Dedifferentiated amniotic fluid mesenchymal stem cell (primary cell): ENCODE data around the gene MYLK3.
"Not testable (repeated sequence)": the region's sequence is repeated elsewhere in the genome, so short reads cannot be mapped to it uniquely, and the experiment has no call there.

Experiments used
- DNase-seq: peaks from one replicate; pipeline ENCODE4 v3.0.0-alpha.2; 2016; ENCODE audit errors: extremely low spot score

Gene MYLK3

GRCh38 chr16:46747777-46748651 is at the start of gene MYLK3:
TSS of gene MYLK3 (minus strand) at chr16:46748344. CDS start at chr16:46748193, 151 bp downstream.
- DNase-seq = no peak

DNA sequence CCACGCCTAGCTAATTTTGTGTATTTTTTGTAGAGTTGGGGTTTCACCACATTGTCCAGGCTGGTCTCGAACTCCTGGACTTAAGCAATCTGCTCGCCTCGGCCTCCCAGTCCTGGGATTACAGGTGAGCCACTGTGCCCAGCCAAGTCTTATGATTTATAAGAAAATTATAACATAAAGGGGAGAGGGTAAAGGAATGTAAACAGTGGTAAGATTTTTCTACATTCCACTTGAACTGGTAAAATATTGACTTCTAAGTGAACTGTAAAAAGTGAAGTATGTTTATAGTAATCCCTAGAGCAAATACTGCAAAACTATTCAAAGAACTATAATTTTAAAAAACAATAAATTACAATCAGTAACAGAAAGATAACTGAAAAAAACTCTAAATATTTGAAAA is 49.4 kb upstream of the MYLK3 start:
- no peak for DNase-seq

DNA sequence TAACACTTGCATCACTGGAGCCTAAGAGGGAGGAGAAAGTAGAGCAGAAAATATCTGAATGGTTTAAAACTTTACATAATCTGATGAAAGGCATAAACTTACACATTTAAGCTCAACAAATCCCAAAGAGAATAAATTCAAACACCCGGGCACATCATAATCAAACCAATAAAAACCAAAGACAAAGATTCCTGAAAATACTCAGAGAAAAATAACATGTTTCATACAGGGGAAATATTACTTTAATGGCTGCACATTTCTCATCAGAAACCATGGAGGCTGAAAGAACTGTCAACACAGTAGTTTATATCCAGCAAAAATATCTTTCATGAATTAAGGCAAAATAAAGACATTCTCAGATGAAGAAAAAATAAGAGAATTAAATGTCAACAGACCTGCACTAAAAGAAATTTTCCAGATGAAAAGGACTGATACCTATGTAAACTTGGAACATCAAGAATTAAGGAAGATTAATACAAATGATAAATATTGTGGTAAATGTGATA is 48.7 kb upstream of the MYLK3 start:
- DNase-seq = no peak

GRCh38 chr16:46793841-46794240 is 45.7 kb upstream of the MYLK3 start:
- DNase-seq = no peak

- no peak for DNase-seq
Observed at GRCh38 chr16:46790599-46791270, 42.6 kb upstream of the MYLK3 start.

DNA sequence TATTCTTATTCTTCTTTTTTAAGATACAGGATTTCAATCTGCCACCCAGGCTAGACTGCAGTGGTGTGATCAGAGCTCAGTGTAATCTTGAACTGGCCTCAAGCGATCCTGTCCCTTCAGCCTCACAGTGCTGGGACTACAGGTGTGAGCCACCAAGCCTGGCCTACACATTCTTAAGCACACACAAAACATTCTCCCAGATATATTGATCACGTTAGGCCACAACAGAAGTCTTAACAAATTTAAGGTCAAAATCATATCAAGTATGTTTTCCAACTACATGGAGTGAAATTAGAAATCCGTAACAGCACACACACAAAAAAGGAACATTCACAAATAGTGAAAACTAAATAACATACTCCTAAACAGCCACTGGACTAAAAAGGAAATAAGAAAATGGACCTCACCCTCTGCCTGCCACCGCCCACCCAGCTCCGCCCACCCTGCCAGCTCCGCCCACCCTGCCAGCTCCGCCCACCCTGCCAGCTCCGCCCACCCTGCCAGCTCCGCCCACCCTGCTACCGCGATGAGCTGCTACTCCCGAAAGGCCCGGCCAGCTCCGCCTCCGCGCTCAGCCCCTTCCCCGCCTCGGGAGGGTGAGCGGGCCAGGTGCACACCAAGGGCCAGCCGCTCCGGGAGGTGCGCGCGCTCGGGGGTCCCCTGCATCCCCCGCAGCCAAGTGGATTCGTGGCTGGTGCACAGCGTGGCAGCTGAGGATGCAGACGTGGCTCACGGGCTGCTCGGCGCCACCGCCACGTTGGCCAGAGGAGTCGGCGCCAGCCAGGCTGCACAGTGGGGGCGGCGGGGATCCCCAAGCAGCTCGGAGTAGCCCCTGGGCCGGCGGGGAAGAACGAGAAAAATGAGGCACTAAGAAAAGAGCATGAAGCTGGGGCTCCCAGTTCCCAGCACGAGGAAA is 41.6 kb upstream of the MYLK3 start:
- DNase-seq = peak; percentile 16

DNA sequence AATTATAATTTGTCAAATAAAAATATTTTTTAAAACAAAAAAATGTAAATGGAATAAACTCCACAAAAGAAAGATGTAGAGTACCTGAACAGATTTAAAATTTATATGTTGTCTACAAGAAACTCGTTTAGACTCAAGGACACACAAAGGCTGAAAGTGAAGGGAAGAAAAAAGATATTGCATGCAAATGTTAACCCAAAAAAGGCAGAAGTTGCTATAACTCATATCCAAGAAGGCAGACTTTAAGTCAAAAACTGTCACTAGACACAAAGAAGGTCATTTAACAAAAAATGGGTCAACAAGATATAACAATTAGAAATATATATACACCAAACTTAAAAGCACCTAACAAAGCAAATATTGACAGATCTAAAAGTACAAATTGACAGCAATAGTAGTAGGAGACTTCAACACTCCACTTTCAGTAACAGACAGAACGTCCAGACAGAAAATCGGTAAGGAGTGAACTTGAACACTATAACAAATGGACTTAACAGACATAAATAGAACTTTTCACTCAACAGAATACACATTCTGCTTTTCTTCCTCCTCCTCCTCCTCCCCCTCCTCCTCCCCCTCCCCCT is 40.8 kb upstream of the MYLK3 start:
- no peak for DNase-seq

- no peak for DNase-seq
Observed at GRCh38 chr16:46787909-46788308, 39.8 kb upstream of the MYLK3 start.

GRCh38 chr16:46785076-46785845 is 37.1 kb upstream of the MYLK3 start:
- DNase-seq = no peak

GRCh38 chr16:46784569-46784968 is 36.4 kb upstream of the MYLK3 start:
- not testable (repeated sequence) for DNase-seq

GRCh38 chr16:46783800-46784199 is 35.7 kb upstream of the MYLK3 start:
- DNase-seq = no peak

- no peak for DNase-seq
Observed at GRCh38 chr16:46782320-46782719, 34.2 kb upstream of the MYLK3 start.

GRCh38 chr16:46777804-46778203 is 29.7 kb upstream of the MYLK3 start:
- DNase-seq = no peak

DNA sequence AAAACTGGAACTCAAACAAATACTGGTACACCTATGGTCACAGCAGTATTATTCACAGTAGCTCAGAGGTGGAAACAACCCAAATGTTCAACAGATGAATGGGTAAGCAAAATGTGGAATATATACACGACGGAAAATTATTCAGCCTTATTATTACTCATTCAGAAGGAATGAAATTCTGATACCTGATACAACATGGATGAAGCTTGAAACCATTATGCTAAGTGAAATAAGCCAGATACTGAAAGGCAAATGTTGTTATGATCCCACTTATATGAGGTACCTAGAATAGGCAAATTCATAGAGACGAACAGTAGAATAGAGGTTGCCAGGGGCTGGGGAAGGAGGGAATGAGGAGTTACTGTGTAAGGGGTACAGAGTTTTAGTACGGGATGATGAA is 27.1 kb upstream of the MYLK3 start:
- DNase-seq = no peak

DNA sequence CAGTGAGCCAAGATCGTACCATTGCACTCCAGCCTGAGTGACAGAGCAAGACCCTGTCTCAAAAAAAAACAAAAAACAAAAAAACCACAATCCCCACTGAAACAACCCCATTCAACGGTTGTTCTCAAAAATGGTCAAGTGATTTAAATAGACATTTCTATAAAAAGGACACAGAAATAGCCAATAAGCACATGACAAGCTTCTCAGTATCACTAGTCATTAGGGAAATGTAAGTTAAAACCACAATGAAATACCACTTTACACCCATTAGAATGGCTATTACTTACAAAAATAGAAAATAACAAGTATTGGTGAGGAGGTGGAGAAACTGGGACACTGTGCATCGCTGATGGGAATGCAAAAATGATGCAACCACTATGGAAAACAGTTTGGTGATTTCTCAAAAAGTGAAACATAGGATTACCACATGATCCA is 26.6 kb upstream of the MYLK3 start:
- no peak for DNase-seq

- DNase-seq = no peak
Observed at GRCh38 chr16:46772463-46772862, 24.3 kb upstream of the MYLK3 start.

DNA sequence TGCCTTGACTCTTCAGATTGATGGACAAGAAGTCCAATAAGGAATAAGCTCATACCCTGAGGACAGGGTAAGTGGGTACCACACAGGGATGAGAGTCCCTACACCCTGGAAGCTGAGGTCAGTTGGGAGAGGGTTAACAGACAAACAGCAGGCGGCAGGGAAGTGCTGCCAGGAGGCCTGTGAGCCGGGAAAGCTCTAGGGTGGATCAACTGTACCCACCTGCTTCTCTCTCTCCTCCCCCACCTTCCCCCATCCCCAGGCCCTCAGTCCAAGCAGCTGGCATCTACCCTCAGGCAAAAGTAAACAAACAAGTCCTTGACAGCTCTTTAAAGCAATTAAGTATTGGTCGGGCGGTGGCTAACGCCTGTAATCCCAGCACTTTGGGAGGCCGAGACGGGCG is 20.7 kb upstream of the MYLK3 start:
- DNase-seq = no peak

- no peak for DNase-seq
Observed at GRCh38 chr16:46765050-46765449, 16.9 kb upstream of the MYLK3 start.

- no peak for DNase-seq
Observed at GRCh38 chr16:46763147-46763546, 15.0 kb upstream of the MYLK3 start.

DNA sequence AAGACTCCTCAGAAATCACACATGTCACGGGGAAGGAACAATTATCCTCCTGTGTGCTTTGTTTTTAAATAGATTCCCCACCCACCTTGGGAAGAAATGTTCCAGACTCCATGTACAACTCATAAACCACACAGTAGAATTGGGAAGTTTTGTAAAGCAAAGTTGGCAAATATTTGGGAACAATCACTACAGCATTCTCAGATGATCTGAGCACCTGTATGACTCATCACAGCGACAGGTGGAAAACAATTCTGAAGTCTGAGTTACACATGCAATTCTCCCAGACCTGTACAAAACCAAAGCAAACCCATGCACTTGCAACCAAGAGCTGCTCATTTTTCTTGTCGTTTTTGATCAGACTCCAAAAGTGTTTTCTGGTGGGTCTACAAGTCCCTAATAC is 14.4 kb upstream of the MYLK3 start:
- DNase-seq = no peak

GRCh38 chr16:46759309-46759708 is 11.2 kb upstream of the MYLK3 start:
- DNase-seq = no peak
